Fibroblast of skin of left quadriceps (primary cell): Measurements from ENCODE around the gene MCHR2.

Source experiments
- DNase-seq, 2 experiments: peaks; one replicate each; pipeline ENCODE4 v3.0.0-alpha.2; 2013; ENCODE audit warnings: low read depth in 2 of 2

The MCHR2 gene

DNA sequence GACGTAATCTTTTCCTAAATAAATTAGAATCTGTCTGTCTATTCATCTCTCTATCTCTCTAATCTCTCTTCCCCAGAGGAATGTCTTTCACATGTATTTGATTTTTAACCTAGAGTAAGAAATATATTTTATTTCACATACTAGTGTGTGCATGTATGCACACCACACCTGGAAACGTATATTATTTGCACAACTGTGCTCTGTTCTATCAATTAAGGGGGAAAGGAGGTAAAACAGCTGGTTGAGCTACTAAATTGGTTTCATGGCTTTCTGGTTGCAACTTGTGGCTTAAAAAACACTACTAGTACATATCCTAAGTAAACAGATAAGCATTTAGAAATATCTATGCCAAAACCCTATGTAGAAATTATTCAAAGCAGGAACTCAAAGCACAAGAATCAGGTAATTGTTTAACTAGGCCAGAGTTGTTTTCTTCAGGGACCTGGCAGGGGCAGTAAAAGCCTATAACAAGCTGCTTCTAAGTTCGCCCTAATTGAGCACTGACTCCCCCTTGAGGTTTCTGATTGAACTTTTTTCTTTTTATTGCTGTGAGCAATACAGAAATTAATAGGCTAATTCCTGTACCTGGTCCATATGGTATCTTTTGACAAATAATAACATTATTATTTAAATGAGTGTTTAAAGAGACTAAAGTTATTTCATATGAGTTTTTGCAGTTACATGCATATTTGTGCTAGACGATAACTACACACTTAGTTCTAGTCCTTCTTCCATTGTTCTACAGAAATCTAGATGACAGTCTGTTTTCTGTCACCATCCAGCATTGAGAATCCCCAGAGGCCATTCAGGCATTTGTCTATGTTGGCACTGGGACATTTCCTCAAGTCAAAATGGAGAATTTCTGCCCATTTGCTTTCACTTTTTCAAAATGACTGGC lies 88.6 kb downstream of the MCHR2 start:
- peak; percentile 27 to 32 for DNase-seq

GRCh38 chr6:99901596-99902384 lies 92.2 kb downstream of the MCHR2 start:
- DNase-seq, result no peak

- DNase-seq, result no peak
Observed at GRCh38 chr6:99894815-99895214, 99.2 kb downstream of the MCHR2 start.

GRCh38 chr6:99887066-99887465 lies 107.0 kb downstream of the MCHR2 start:
- no peak for DNase-seq

GRCh38 chr6:99885051-99885450 lies 109.0 kb downstream of the MCHR2 start:
- no peak for DNase-seq

DNA sequence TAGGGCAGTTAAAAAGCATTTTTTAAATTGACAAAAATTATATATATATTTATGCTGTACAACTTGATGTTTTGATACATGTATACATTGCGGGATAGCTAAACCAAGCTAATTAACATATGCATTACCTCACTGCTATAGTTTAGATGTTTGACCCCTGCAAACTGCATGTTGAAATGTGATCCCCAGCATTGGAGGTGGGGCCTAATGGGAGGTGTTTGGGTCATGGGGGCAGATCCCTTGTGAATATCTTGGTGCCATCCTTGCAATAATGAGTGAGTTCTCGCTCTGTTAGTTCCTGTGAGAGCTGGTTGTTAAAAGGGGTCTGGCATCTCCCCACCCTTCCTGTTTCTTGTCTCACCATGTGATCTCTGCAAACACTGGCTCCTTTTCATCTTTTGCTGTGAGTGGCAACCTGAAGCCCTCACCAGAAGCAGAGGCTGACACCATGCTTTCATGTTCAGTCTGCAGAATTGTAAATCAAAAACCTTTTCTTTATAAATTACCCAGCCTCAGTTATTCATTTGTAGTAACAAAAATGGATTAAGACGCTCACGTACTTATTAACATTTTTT lies 111.8 kb downstream of the MCHR2 start:
- DNase-seq, result no peak

DNA sequence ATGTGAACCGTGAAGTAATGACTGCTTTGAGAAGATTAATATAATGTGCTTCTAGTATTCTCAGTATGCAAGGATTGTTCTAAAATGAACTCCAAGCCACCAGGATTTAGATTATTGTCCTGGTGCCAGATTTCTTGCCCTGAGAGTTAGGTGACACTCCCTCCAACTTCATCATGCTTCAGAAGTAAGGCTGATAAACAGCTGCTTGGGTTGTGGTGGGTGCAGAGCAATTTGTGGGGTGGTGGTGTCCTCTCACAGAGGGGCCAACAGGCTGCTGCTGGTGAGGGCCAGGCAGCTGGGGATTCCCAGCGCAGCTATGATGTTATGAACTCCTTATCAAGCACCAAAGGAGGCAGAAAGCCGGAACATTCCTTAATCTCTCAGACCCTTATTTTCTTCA lies 114.6 kb downstream of the MCHR2 start:
- no peak for DNase-seq

DNA sequence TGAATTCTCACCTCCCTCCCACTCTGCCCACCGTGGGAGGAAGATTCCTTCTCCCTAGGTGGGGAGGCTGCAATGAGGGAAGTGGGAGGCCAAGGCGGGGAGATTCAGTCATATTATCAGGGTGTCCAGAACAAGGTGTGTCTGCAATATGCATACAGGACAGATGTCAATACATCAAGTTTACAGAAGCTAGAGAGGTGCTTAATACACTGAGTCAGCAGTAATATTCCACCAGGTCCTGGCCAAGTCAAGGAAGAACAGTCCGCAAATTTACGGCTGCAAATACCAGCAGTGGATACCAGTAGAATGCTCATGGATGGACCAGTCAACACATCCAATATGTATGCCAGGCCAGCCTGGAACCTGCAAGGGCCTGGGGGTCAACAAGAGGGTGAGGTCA lies 119.0 kb downstream of the MCHR2 start:
- no peak for DNase-seq

DNA sequence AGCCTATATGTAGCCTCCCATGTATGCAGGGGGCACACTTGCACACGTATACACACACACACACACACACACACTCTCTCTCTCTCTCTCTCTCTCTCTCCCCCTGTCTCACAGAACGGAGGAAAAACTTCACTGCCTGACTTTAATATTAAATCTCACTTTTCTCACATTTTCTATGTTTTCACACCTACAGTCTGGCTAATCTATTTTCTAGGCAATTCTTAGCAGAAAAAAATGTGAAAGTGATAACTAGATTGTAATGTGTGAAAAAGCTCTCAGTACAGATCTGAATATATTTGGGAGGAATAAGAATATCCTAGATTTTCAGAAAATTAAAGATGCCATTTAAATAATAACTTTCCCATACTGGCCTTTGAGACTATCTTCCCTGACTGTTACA lies 120.9 kb downstream of the MCHR2 start:
- no peak for DNase-seq

DNA sequence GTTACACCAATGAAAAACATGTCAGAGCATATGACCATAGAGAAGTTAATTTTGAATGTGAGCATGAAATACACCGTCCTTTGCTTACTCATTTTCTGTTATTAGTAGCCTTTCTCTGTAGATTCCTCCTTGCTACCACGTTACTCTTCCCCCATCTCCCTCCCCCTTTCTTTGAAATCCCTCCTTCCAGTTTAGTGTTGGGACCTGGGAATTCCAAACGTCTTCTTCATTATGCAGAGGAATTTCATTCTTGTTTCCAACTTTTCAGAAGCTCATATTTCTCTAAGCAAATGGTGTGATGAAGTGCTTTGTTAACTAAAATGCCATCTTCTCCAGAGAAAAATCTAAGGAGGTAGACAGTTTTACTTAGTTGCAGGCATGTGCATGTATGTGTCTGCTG lies 122.4 kb downstream of the MCHR2 start:
- DNase-seq, result peak; percentile 12 to 16
